CD4-positive, alpha-beta T cell treated with Interleukin-21 for 1 hour (primary cell): ENCODE measurements around the gene DOP1A.

Source experiments
- DNase-seq: peaks from one replicate; pipeline ENCODE4 v3.0.0-alpha.2; 2020

DOP1A gene

GRCh38 chr6:83067448-83068439, at the start of gene DOP1A:
Gene DOP1A, plus strand, starts transcription at chr6:83067671. Its CDS starts 29,307 bp downstream, at chr6:83096978.
- DNase-seq: peak; percentile 95

- DNase-seq: no peak
Observed at GRCh38 chr6:83019741-83020140, 47.7 kb upstream of the DOP1A start.

- no peak for DNase-seq
Observed at GRCh38 chr6:83031689-83032088, 35.8 kb upstream of the DOP1A start.

- DNase-seq: no peak
Observed at GRCh38 chr6:83038246-83038645, 29.2 kb upstream of the DOP1A start.

- DNase-seq: no peak
Observed at GRCh38 chr6:83042467-83043053, 24.9 kb upstream of the DOP1A start.

GRCh38 chr6:83044091-83044768, 23.2 kb upstream of the DOP1A start:
- no peak for DNase-seq

- DNase-seq: no peak
Observed at GRCh38 chr6:83047065-83047754, 20.3 kb upstream of the DOP1A start.

- no peak for DNase-seq
Observed at GRCh38 chr6:83051377-83052172, 15.9 kb upstream of the DOP1A start.

- DNase-seq: no peak
Observed at GRCh38 chr6:83053678-83054077, 13.8 kb upstream of the DOP1A start.

GRCh38 chr6:83055366-83055964, 12.0 kb upstream of the DOP1A start:
- DNase-seq: peak; percentile 54

GRCh38 chr6:83057705-83058321, 9.7 kb upstream of the DOP1A start:
- DNase-seq: peak; percentile 38

GRCh38 chr6:83061190-83061589, 6.3 kb upstream of the DOP1A start:
- DNase-seq: no peak

GRCh38 chr6:83062225-83062624, 5.2 kb upstream of the DOP1A start:
- DNase-seq: no peak

- DNase-seq: peak; percentile 91
Observed at GRCh38 chr6:83065511-83066192, 1.8 kb upstream of the DOP1A start, which contains the start of gene UBE3D. Gene UBE3D, minus strand, starts transcription at chr6:83065841. Its CDS starts 123 bp downstream, at chr6:83065718.

GRCh38 chr6:83068616-83069015, 1.1 kb downstream of the DOP1A start:
- DNase-seq: no peak

GRCh38 chr6:83069633-83070032, 2.2 kb downstream of the DOP1A start:
- DNase-seq: no peak

GRCh38 chr6:83071023-83071422, 3.6 kb downstream of the DOP1A start:
- DNase-seq: no peak

- DNase-seq: no peak
Observed at GRCh38 chr6:83071707-83072106, 4.2 kb downstream of the DOP1A start.

GRCh38 chr6:83072726-83073125, 5.3 kb downstream of the DOP1A start:
- no peak for DNase-seq

GRCh38 chr6:83073615-83074014, 6.1 kb downstream of the DOP1A start:
- DNase-seq: no peak
